Measurements from ENCODE around the gene HAUS7. TPM values are rescaled to one million over a fixed set of nuclear protein-coding genes. Genes with fewer than 3 reads are reported as not detected.

Gene HAUS7
- total and polyA plus RNA-seq, 2 experiments from 2014 or later: 59.8 to 77.9 TPM

GRCh38 chrX:153474266-153474665 is 3.9 kb upstream of the HAUS7 start (continued):
- TF ChIP-seq STAT1 (IDR thresholded peaks at IDR 0.05; ENCODE audit: unreplicated experiment): no peak
- no peak for TF ChIP-seq ZNF114 (CRISPR knock-in tag; IDR thresholded peaks at IDR 0.05)
- no peak for TF ChIP-seq NANOG (IDR thresholded peaks at IDR 0.05; ENCODE audit: borderline replicate concordance)

GRCh38 chrX:153473126-153473525 is 2.8 kb upstream of the HAUS7 start:
- H3K27ac ChIP-seq (ENCODE audit: low read depth): no peak overlapping the region
- H3K4me1 Mint-ChIP-seq: peaks cover 18% of the 10 kb centered on the region; the same call in 2 of the 3 replicates
- no peaks in the 10 kb centered on the region; the same call in 2 of the 3 replicates for H3K9me3 Mint-ChIP-seq
- peaks cover 25% of the 10 kb centered on the region for H3K27me3 Mint-ChIP-seq (ENCODE audit: insufficient read depth, low read depth, poor library complexity)
- TF ChIP-seq ZNF331 (CRISPR knock-in tag; IDR thresholded peaks at IDR 0.05; ENCODE audit: low read depth): no peak
- 0 out of 4 replicates have a peak, but pooled peaks of 1 of the 2 experiments have one; percentile 3 for TF ChIP-seq CTCF (conservative IDR thresholded peaks at IDR 0.05; ENCODE audit: low read depth in 2 of 2)
- TF ChIP-seq REST (IDR thresholded peaks at IDR 0.05; ENCODE audit: unreplicated experiment): no peak
- H3K36me3 Mint-ChIP-seq (ENCODE audit: low read depth): no peaks in the 10 kb centered on the region
- no peaks in the 10 kb centered on the region for H4K20me1 ChIP-seq (replicated peaks; ENCODE audit: insufficient read depth)
- H3K4me2 ChIP-seq: no peak overlapping the region
- H3K9me2 ChIP-seq (ENCODE audit: insufficient read depth): no peaks in the 10 kb centered on the region
- no peak overlapping the region for H3K4me3 ChIP-seq
- no peaks in the 10 kb centered on the region for H3F3A ChIP-seq (replicated peaks; ENCODE audit: low read depth)
- H3K36me3 ChIP-seq (ENCODE audit: insufficient read depth): no peaks in the 10 kb centered on the region
- DNase-seq (ENCODE audit: low spot score) (no peak), ATAC-seq (no peak)
- H3K4me3 Mint-ChIP-seq: no peak overlapping the region
- H3K27me3 ChIP-seq (ENCODE audit: insufficient read depth): peaks cover 15% of the 10 kb centered on the region
- no peaks in the 10 kb centered on the region for H3K79me2 ChIP-seq (replicated peaks; ENCODE audit: insufficient read depth)
- no peak overlapping the region for H2AFZ ChIP-seq
- no peaks in the 10 kb centered on the region; the same call in 1 of the 2 replicates for H3K4me1 ChIP-seq (ENCODE audit: insufficient read depth)
- H3K27ac Mint-ChIP-seq: no peak overlapping the region

GRCh38 chrX:153471663-153472280 is 1.4 kb upstream of the HAUS7 start:
- Mint-ChIP-seq H3K27me3 (ENCODE audit: insufficient read depth, low read depth, poor library complexity) (peaks cover 28% of the 10 kb centered on the region), H3K27ac (no peak overlapping the region), H3K9me3 (no peaks in the 10 kb centered on the region; the same call in 2 of the 3 replicates), H3K4me1 (peaks cover 10% of the 10 kb centered on the region; the same call in 2 of the 3 replicates), H3K4me3 (no peak overlapping the region; the same call in 2 of the 3 replicates), H3K36me3 (ENCODE audit: low read depth) (peaks cover 5% of the 10 kb centered on the region; the same call in 1 of the 3 replicates)
- Histone ChIP-seq H2AFZ (no peak overlapping the region), H4K20me1 (replicated peaks; ENCODE audit: insufficient read depth) (no peaks in the 10 kb centered on the region), H3F3A (replicated peaks; ENCODE audit: low read depth) (no peaks in the 10 kb centered on the region), H3K4me3 (no peak overlapping the region), H3K27ac (ENCODE audit: low read depth) (no peak overlapping the region), H3K4me1 (ENCODE audit: insufficient read depth) (no peaks in the 10 kb centered on the region), H3K9me2 (ENCODE audit: insufficient read depth) (no peaks in the 10 kb centered on the region), H3K27me3 (ENCODE audit: insufficient read depth) (peaks cover 15% of the 10 kb centered on the region), H3K36me3 (ENCODE audit: insufficient read depth) (no peaks in the 10 kb centered on the region), H3K79me2 (replicated peaks; ENCODE audit: insufficient read depth) (no peaks in the 10 kb centered on the region), H3K4me2 (no peak overlapping the region)
- no peak for DNase-seq (ENCODE audit: low spot score)
- ATAC-seq: no peak
- TF ChIP-seq ZNF462 (CRISPR knock-in tag; IDR thresholded peaks at IDR 0.05): no peak
- TF ChIP-seq NANOG (IDR thresholded peaks at IDR 0.05; ENCODE audit: borderline replicate concordance): no peak

All from GM23338 (cell line).